Mesendoderm (in vitro differentiated cells): ENCODE results near the gene SPEF1.
A peak's percentile ranks its signal among the peaks of the same experiment; 100 is the strongest.

Experiments used
- DNase-seq: peaks from one replicate; pipeline ENCODE4 v3.0.0; 2013
- H2AK5ac ChIP-seq: 2 replicates; pipeline ENCODE4 v1.6.1; 2013; ENCODE audit warnings: low read length, inconsistent platforms
- H2BK120ac ChIP-seq: 2 replicates; pipeline ENCODE4 v1.6.1; 2013; ENCODE audit warnings: low read depth, mild to moderate bottlenecking, low read length, moderate library complexity, mixed read lengths
- H2BK15ac ChIP-seq: replicated peaks from 2 replicates; pipeline ENCODE4 v1.6.1; 2013; ENCODE audit warnings: low read depth, mild to moderate bottlenecking, moderate library complexity
- H2BK5ac ChIP-seq: 2 replicates; pipeline ENCODE4 v1.6.1; 2013; ENCODE audit warnings: low read length, inconsistent platforms
- H3K18ac ChIP-seq: 2 replicates; pipeline ENCODE4 v1.6.1; 2013; ENCODE audit warnings: mild to moderate bottlenecking, low read length, mixed read lengths
- H3K23ac ChIP-seq: one replicate; pipeline ENCODE4 v1.6.1; 2013; ENCODE audit warnings: low read length
- H3K27ac ChIP-seq: 2 replicates; pipeline ENCODE4 v1.5.1; 2013; ENCODE audit warnings: low read depth, mild to moderate bottlenecking, inconsistent platforms, low read length, moderate library complexity
- H3K27me3 ChIP-seq: 2 replicates; pipeline ENCODE4 v1.6.1; 2013; ENCODE audit warnings: low read length, control low read depth, mild to moderate bottlenecking, inconsistent platforms; ENCODE audit not compliant: insufficient read depth, poor library complexity
- H3K36me3 ChIP-seq: 2 replicates; pipeline ENCODE4 v1.6.1; 2013; ENCODE audit warnings: low read length, inconsistent platforms; ENCODE audit not compliant: control insufficient read depth, insufficient read depth
- H3K4ac ChIP-seq: one replicate; pipeline ENCODE4 v1.6.1; 2013; ENCODE audit warnings: low read depth, mild to moderate bottlenecking, low read length, moderate library complexity
- H3K4me1 ChIP-seq: 2 replicates; pipeline ENCODE4 v1.6.1; 2013; ENCODE audit warnings: low read depth, low read length, inconsistent platforms; ENCODE audit not compliant: control insufficient read depth
- H3K4me2 ChIP-seq: 2 replicates; pipeline ENCODE4 v1.6.1; 2013; ENCODE audit warnings: low read length
- H3K4me3 ChIP-seq: 2 replicates; pipeline ENCODE4 v1.5.1; 2013; ENCODE audit warnings: mild to moderate bottlenecking, low read length
- H3K56ac ChIP-seq: one replicate; pipeline ENCODE4 v1.6.1; 2013; ENCODE audit warnings: low read length
- H3K79me1 ChIP-seq: 2 replicates; pipeline ENCODE4 v1.6.1; 2013; ENCODE audit warnings: low read length, inconsistent platforms
- H3K79me2 ChIP-seq: 2 replicates; pipeline ENCODE4 v1.6.1; 2013; ENCODE audit warnings: mild to moderate bottlenecking, low read length; ENCODE audit not compliant: control insufficient read depth, insufficient read depth
- H3K9ac ChIP-seq: 2 replicates; pipeline ENCODE4 v1.6.1; 2013; ENCODE audit warnings: low read length, inconsistent platforms
- H4K5ac ChIP-seq: one replicate; pipeline ENCODE4 v1.6.1; 2013; ENCODE audit warnings: low read length
- H4K8ac ChIP-seq: one replicate; pipeline ENCODE4 v1.6.1; 2013; ENCODE audit warnings: low read depth, mild to moderate bottlenecking, control low read depth, low read length, moderate library complexity
- WGBS: extraction: QIAGEN DNeasy Blood & Tissue Kit; methylation state at CpG from one replicate; pipeline ENCODE4 v1.1.7; 2013; ENCODE audit warnings: low lambda C conversion rate, missing lambda C conversion rate; ENCODE audit not compliant: insufficient coverage; ENCODE audit errors: extremely low coverage; 5-methylcytosine and 5-hydroxymethylcytosine counted together

The SPEF1 gene

GRCh38 chr20:3733119-3733995 is 47.9 kb downstream of the SPEF1 start:
- DNase-seq = no peak
- Histone ChIP-seq H3K18ac (no peak overlapping the region), H3K27me3 (no peaks in the 10 kb centered on the region), H2AK5ac (no peak overlapping the region), H3K36me3 (no peaks in the 10 kb centered on the region), H3K4me2 (peak overlapping the region; percentile 59), H4K8ac (no peak overlapping the region), H3K4ac (no peak overlapping the region), H3K56ac (peak overlapping the region; percentile 85), H2BK5ac (no peak overlapping the region), H3K79me2 (no peaks in the 10 kb centered on the region), H3K9ac (peak overlapping the region; percentile 74), H3K23ac (peak overlapping the region; percentile 96), H2BK15ac (no peak overlapping the region), H3K4me1 (peaks cover 2% of the 10 kb centered on the region), H3K4me3 (no peak overlapping the region), H3K27ac (no peak overlapping the region), H3K79me1 (no peaks in the 10 kb centered on the region), H2BK120ac (no peak overlapping the region), H4K5ac (no peak overlapping the region)
- no CpG with 5 or more reads among the region's 20 CpGs for WGBS

- no peaks in the 10 kb centered on the region for H3K79me1 ChIP-seq
- no peak within 1 kb of the TSS for H3K27ac ChIP-seq
- no CpG with 5 or more reads among the region's 67 CpGs for WGBS
- no peak within 1 kb of the TSS for H4K5ac ChIP-seq
- peak within 1 kb of the TSS; percentile 44 for H4K8ac ChIP-seq
- no peak within 1 kb of the TSS for H2AK5ac ChIP-seq
- H3K9ac ChIP-seq = peak within 1 kb of the TSS; percentile 74
- H3K23ac ChIP-seq = peak within 1 kb of the TSS; percentile 96
- H3K4ac ChIP-seq = peak within 1 kb of the TSS; percentile 61
- no peak within 1 kb of the TSS for H2BK5ac ChIP-seq
- no peaks in the 10 kb centered on the region for H3K27me3 ChIP-seq
- H3K4me2 ChIP-seq = peak within 1 kb of the TSS; percentile 59
- no peak within 1 kb of the TSS for H2BK120ac ChIP-seq
- peak within 1 kb of the TSS; percentile 72 for H3K18ac ChIP-seq
- H3K36me3 ChIP-seq = no peaks in the 10 kb centered on the region
- H2BK15ac ChIP-seq = no peak within 1 kb of the TSS
- peak within 1 kb of the TSS; percentile 26 for H3K4me3 ChIP-seq
- peak; percentile 53 for DNase-seq
- peaks cover 2% of the 10 kb centered on the region for H3K4me1 ChIP-seq
- H3K56ac ChIP-seq = peak within 1 kb of the TSS; percentile 85
- H3K79me2 ChIP-seq = no peaks in the 10 kb centered on the region
Observed at GRCh38 chr20:3732327-3733118, 48.7 kb downstream of the SPEF1 start, which contains the start of gene HSPA12B. HSPA12B (plus strand) TSS chr20:3732685; CDS start chr20:3738675, 5,990 bp downstream.

GRCh38 chr20:3731944-3732326 is 49.3 kb downstream of the SPEF1 start:
- Histone ChIP-seq H3K79me1 (no peaks in the 10 kb centered on the region), H3K56ac (peak overlapping the region; percentile 78), H2BK5ac (no peak overlapping the region), H3K9ac (peak overlapping the region; percentile 7), H3K36me3 (no peaks in the 10 kb centered on the region), H3K4me1 (peaks cover 2% of the 10 kb centered on the region), H3K4me2 (no peak overlapping the region), H3K79me2 (no peaks in the 10 kb centered on the region), H4K8ac (peak overlapping the region; percentile 44), H4K5ac (no peak overlapping the region), H3K4me3 (no peak overlapping the region), H2AK5ac (no peak overlapping the region), H2BK120ac (no peak overlapping the region), H2BK15ac (no peak overlapping the region), H3K27ac (no peak overlapping the region), H3K4ac (peak overlapping the region; percentile 61), H3K23ac (no peak overlapping the region), H3K27me3 (no peaks in the 10 kb centered on the region), H3K18ac (peak overlapping the region; percentile 72)
- no CpG with 5 or more reads among the region's 16 CpGs for WGBS
- no peak for DNase-seq

- no peak overlapping the region for H2BK120ac ChIP-seq
- H4K8ac ChIP-seq = no peak overlapping the region
- H3K4ac ChIP-seq = no peak overlapping the region
- no peak overlapping the region for H3K4me3 ChIP-seq
- H4K5ac ChIP-seq = no peak overlapping the region
- H2BK5ac ChIP-seq = no peak overlapping the region
- H2BK15ac ChIP-seq = no peak overlapping the region
- no peaks in the 10 kb centered on the region for H3K36me3 ChIP-seq
- no peak overlapping the region for H3K4me2 ChIP-seq
- no CpG with 5 or more reads among the region's 12 CpGs for WGBS
- no peak overlapping the region for H3K27ac ChIP-seq
- H3K27me3 ChIP-seq = no peaks in the 10 kb centered on the region
- H3K79me2 ChIP-seq = no peaks in the 10 kb centered on the region
- H3K9ac ChIP-seq = no peak overlapping the region
- no peak for DNase-seq
- H3K4me1 ChIP-seq = peaks cover 2% of the 10 kb centered on the region
- no peak overlapping the region for H3K56ac ChIP-seq
- no peak overlapping the region for H3K23ac ChIP-seq
- H3K79me1 ChIP-seq = no peaks in the 10 kb centered on the region
- no peak overlapping the region for H2AK5ac ChIP-seq
- H3K18ac ChIP-seq = no peak overlapping the region
Observed at GRCh38 chr20:3730803-3731672, 50.2 kb downstream of the SPEF1 start.

- Histone ChIP-seq H3K4me1 (peaks cover 2% of the 10 kb centered on the region), H2BK5ac (no peak overlapping the region), H3K27ac (no peak overlapping the region), H3K79me1 (no peaks in the 10 kb centered on the region), H3K4ac (no peak overlapping the region), H3K36me3 (no peaks in the 10 kb centered on the region), H4K5ac (no peak overlapping the region), H3K9ac (no peak overlapping the region), H3K4me2 (no peak overlapping the region), H2BK15ac (no peak overlapping the region), H3K4me3 (no peak overlapping the region), H3K18ac (no peak overlapping the region), H3K79me2 (no peaks in the 10 kb centered on the region), H2AK5ac (no peak overlapping the region), H3K56ac (no peak overlapping the region), H2BK120ac (no peak overlapping the region), H3K23ac (no peak overlapping the region), H3K27me3 (no peaks in the 10 kb centered on the region), H4K8ac (no peak overlapping the region)
- WGBS = no CpG with 5 or more reads among the region's 8 CpGs
- DNase-seq = no peak
Observed at GRCh38 chr20:3729811-3730540, 51.3 kb downstream of the SPEF1 start.
